Keratinocyte (primary cell): ENCODE data around the gene EFCAB10. TPM values are rescaled to one million over a fixed set of nuclear protein-coding genes. Genes with fewer than 3 reads are reported as not detected.

Experiments used
- DNase-seq: peaks from one replicate; pipeline ENCODE4 v3.0.0-alpha.2; 2011; ENCODE audit warnings: low read depth, missing footprints, low spot score
- FAIRE-seq: peaks from 2 replicates; lab custom pipeline; 2011; peaks lifted over from hg19 to GRCh38; lab: Jason Lieb, UNC
- H2AFZ ChIP-seq: 2 replicates; pipeline ENCODE4 v1.6.0; 2012; ENCODE audit warnings: low read length, control low read depth, inconsistent platforms; ENCODE audit not compliant: control insufficient read depth
- H3K27ac ChIP-seq: 2 replicates; pipeline ENCODE4 v1.5.1; 2011; ENCODE audit warnings: low read length; ENCODE audit not compliant: control insufficient read depth, insufficient read depth
- H3K27me3 ChIP-seq: 3 replicates; pipeline ENCODE4 v1.6.0; 2011; ENCODE audit warnings: low read length; ENCODE audit not compliant: control insufficient read depth, insufficient read depth; ENCODE audit errors: extremely low read depth
- H3K36me3 ChIP-seq, 2 experiments: 2 replicates in 1 of 2; 3 replicates in 1 of 2; pipeline ENCODE4 v1.5.1; 2011; ENCODE audit warnings: low read length in 2 of 2, mild to moderate bottlenecking in 1 of 2; ENCODE audit not compliant: control insufficient read depth in 2 of 2, insufficient read depth in 2 of 2; ENCODE audit errors: extremely low read depth in 1 of 2
- H3K4me1 ChIP-seq: 3 replicates; pipeline ENCODE4 v1.5.1; 2011; ENCODE audit warnings: low read length; ENCODE audit not compliant: control insufficient read depth, insufficient read depth; ENCODE audit errors: extremely low read depth
- H3K4me2 ChIP-seq: 3 replicates; pipeline ENCODE4 v1.6.0; 2011; ENCODE audit warnings: low read depth, low read length; ENCODE audit not compliant: control insufficient read depth, insufficient read depth; ENCODE audit errors: extremely low read depth
- H3K4me3 ChIP-seq, 3 experiments: fragments of 200-600 bp in 1 of 3; sonication (generic) in 1 of 3; 2 replicates in 2 of 3; 3 replicates in 1 of 3; pipeline ENCODE4 v1.5.1; 2011 to 2016; ENCODE audit warnings: low read length in 3 of 3, mild to moderate bottlenecking in 3 of 3, control low read depth in 2 of 3, inconsistent platforms in 1 of 3, low read depth in 1 of 3, mixed read lengths in 1 of 3, mixed run types in 1 of 3, moderate library complexity in 1 of 3; ENCODE audit not compliant: control insufficient read depth in 2 of 3, insufficient read depth in 2 of 3; ENCODE audit errors: extremely low read depth in 1 of 3
- H3K79me2 ChIP-seq: 2 replicates; pipeline ENCODE4 v1.6.0; 2012; ENCODE audit warnings: low read length; ENCODE audit not compliant: control insufficient read depth, insufficient read depth
- H3K9ac ChIP-seq: 3 replicates; pipeline ENCODE4 v1.6.0; 2011; ENCODE audit warnings: low read length; ENCODE audit not compliant: control insufficient read depth, insufficient read depth; ENCODE audit errors: extremely low read depth
- H3K9me1 ChIP-seq: 3 replicates; pipeline ENCODE4 v1.6.0; 2011; ENCODE audit warnings: low read length; ENCODE audit not compliant: control insufficient read depth, insufficient read depth; ENCODE audit errors: extremely low read depth
- H3K9me3 ChIP-seq: 2 replicates; pipeline ENCODE4 v1.5.1; 2012; ENCODE audit warnings: low read depth, low read length; ENCODE audit not compliant: control insufficient read depth
- H4K20me1 ChIP-seq: 3 replicates; pipeline ENCODE4 v1.6.0; 2011; ENCODE audit warnings: low read length; ENCODE audit not compliant: control insufficient read depth, insufficient read depth; ENCODE audit errors: extremely low read depth
- CTCF ChIP-seq, 3 experiments: IDR thresholded peaks in 1 of 3; conservative IDR thresholded peaks in 1 of 3; optimal IDR thresholded peaks in 1 of 3; 2 replicates in 2 of 3; 3 replicates in 1 of 3; pipeline versions ENCODE3 to v1.5.1; 2011; ENCODE audit warnings: low read length in 3 of 3, mild to moderate bottlenecking in 3 of 3, moderate library complexity in 2 of 3, control low read depth in 1 of 3, inconsistent platforms in 1 of 3; ENCODE audit not compliant: insufficient read depth in 2 of 3; ENCODE audit errors: extremely low read depth in 1 of 3
- EZH2 ChIP-seq: IDR thresholded peaks from one replicate; pipeline ENCODE4 v1.6.1; 2012; ENCODE audit warnings: inconsistent platforms, mild to moderate bottlenecking, low read length, moderate library complexity
- dilution Hi-C: fragments of 300-500 bp; cut with MboI; formaldehyde crosslinking; loops from one replicate; pipeline ENCODE4 v1.7.0; 2020; ENCODE audit warnings: low sequenced_read_pairs; ENCODE audit not compliant: extremely low pct_ligation_motif_present
- polyA plus RNA-seq, 5 experiments: library from polyadenylated mRNA; depleted of rRNA in 3 of 5; stranded (reverse) in 3 of 5; stranded (forward) in 1 of 5; unstranded in 1 of 5; fragments of >200 nt; gene quantifications; 1 replicate in 1 of 5; 2 replicates in 3 of 5; 3 replicates in 1 of 5; pipeline versions ENCODE4 v1.2.1 to v1.2.3, GENCODE V29; 2011 to 2012; ENCODE audit warnings: missing spikeins in 2 of 5, low read depth in 1 of 5, low replicate concordance in 1 of 5

EFCAB10 gene
- polyA plus RNA-seq, 1 donor (not counting 4 experiments of a cell fraction or from before 2014, with no cell fraction given), result not detected

GRCh38 chr7:105559926-105560325, 21.4 kb downstream of the EFCAB10 start:
- FAIRE-seq (no peak), DNase-seq (no peak)
- Histone ChIP-seq H2AFZ (no peak overlapping the region), H3K36me3 (peaks cover 11 to 13% of the 10 kb centered on the region in 2 experiments), H3K27me3 (no peaks in the 10 kb centered on the region), H3K9ac (no peak overlapping the region), H3K9me1 (no peaks in the 10 kb centered on the region), H3K9me3 (no peaks in the 10 kb centered on the region), H3K27ac (no peak overlapping the region), H4K20me1 (no peaks in the 10 kb centered on the region), H3K4me2 (no peak overlapping the region), H3K4me1 (no peaks in the 10 kb centered on the region), H3K4me3 (no peak overlapping the region), H3K79me2 (no peaks in the 10 kb centered on the region)
- TF ChIP-seq EZH2, result no peak
- no peak for TF ChIP-seq CTCF (optimal IDR thresholded peaks at IDR 0.05 in 1 of 3, IDR thresholded peaks at IDR 0.05 in 1 of 3, conservative IDR thresholded peaks at IDR 0.05 in 1 of 3; ENCODE audit: extremely low read depth in 1 of 3, insufficient read depth in 2 of 3, low read length in 3 of 3)
- dilution Hi-C loops, result no loop called here

GRCh38 chr7:105538339-105538738, 43.0 kb downstream of the EFCAB10 start:
- dilution Hi-C loops, result no loop called here
- peaks cover 12 to 21% of the 10 kb centered on the region in 2 experiments for H3K36me3 ChIP-seq

More at GRCh38 chr7:105538339-105538738, 43.0 kb downstream of the EFCAB10 start:
- no peaks in the 10 kb centered on the region for H4K20me1 ChIP-seq
- FAIRE-seq (no peak), DNase-seq (no peak)
- no peaks in the 10 kb centered on the region for H3K27me3 ChIP-seq
- no peak overlapping the region for H3K4me3 ChIP-seq
- H3K9ac ChIP-seq, result no peak overlapping the region
- H3K4me1 ChIP-seq, result no peaks in the 10 kb centered on the region
- H2AFZ ChIP-seq, result no peak overlapping the region
- H3K27ac ChIP-seq, result no peak overlapping the region
- no peaks in the 10 kb centered on the region for H3K9me1 ChIP-seq
- H3K9me3 ChIP-seq, result no peaks in the 10 kb centered on the region
- no peak overlapping the region for H3K4me2 ChIP-seq
- peaks cover 14% of the 10 kb centered on the region for H3K79me2 ChIP-seq
- no peak for TF ChIP-seq CTCF (optimal IDR thresholded peaks at IDR 0.05 in 1 of 3, IDR thresholded peaks at IDR 0.05 in 1 of 3, conservative IDR thresholded peaks at IDR 0.05 in 1 of 3; ENCODE audit: extremely low read depth in 1 of 3, insufficient read depth in 2 of 3, low read length in 3 of 3)
- TF ChIP-seq EZH2, result no peak
